Measurements from ENCODE around the gene CASP12. TPM values are rescaled to one million over a fixed set of nuclear protein-coding genes. Genes with fewer than 3 reads are reported as not detected.

CASP12 gene
- total and polyA plus RNA-seq, 2 experiments from 2014 or later: not detected

GRCh38 chr11:104881117-104881794 is 17.0 kb downstream of the CASP12 start (continued):
- TF ChIP-seq ZNF462 (CRISPR knock-in tag; IDR thresholded peaks at IDR 0.05) (no peak), CREB1 (CRISPR knock-in tag; IDR thresholded peaks at IDR 0.05; ENCODE audit: low read depth) (no peak), ZNF331 (CRISPR knock-in tag; IDR thresholded peaks at IDR 0.05; ENCODE audit: low read depth) (no peak), JUNB (IDR thresholded peaks at IDR 0.05; ENCODE audit: unreplicated experiment) (no peak), ETS1 (IDR thresholded peaks at IDR 0.05) (no peak), CTCF (conservative IDR thresholded peaks at IDR 0.05; ENCODE audit: low read depth in 2 of 2) (no peak), ZNF114 (CRISPR knock-in tag; IDR thresholded peaks at IDR 0.05) (no peak), EZH2phosphoT487 (IDR thresholded peaks at IDR 0.05; ENCODE audit: unreplicated experiment) (no peak), POLR2AphosphoS5 (IDR thresholded peaks at IDR 0.05; ENCODE audit: low read depth) (no peak)

All from GM23338 (cell line).